ENCODE measurements around the gene ZNF318. TPM values are rescaled to one million over a fixed set of nuclear protein-coding genes. Genes with fewer than 3 reads are reported as not detected.

Gene ZNF318
- total RNA-seq, 1 donor from 2014 or later: 4.4 TPM

Other genes with a start within 250 kb of the ZNF318 start
- 71.2 TPM for gene SRF, start 198.4 kb downstream of the ZNF318 start, total RNA-seq
- 36.1 TPM for gene CUL9, start 187.5 kb downstream of the ZNF318 start, total RNA-seq
- 39.1 TPM for gene DNPH1, start 140.2 kb downstream of the ZNF318 start, total RNA-seq
- gene TTBK1, start 126.2 kb downstream of the ZNF318 start, total RNA-seq: not detected
- gene SLC22A7, start 71.4 kb downstream of the ZNF318 start, total RNA-seq: 1.8 TPM
- not detected for gene CRIP3, start 60.8 kb downstream of the ZNF318 start, total RNA-seq
- gene ABCC10, start 57.9 kb upstream of the ZNF318 start, total RNA-seq: 4.6 TPM
- not detected for gene DLK2, start 85.9 kb upstream of the ZNF318 start, total RNA-seq
- 71.6 TPM for gene TJAP1, start 107.9 kb upstream of the ZNF318 start, total RNA-seq
- gene LRRC73, start 140.7 kb upstream of the ZNF318 start, total RNA-seq: not detected
- gene YIPF3, start 147.3 kb upstream of the ZNF318 start, total RNA-seq: 71.4 TPM
- 51.5 TPM for gene POLR1C, start 147.4 kb upstream of the ZNF318 start, total RNA-seq
- gene XPO5, start 206.4 kb upstream of the ZNF318 start, total RNA-seq: 21.4 TPM
- 4.3 TPM for gene POLH, start 206.5 kb upstream of the ZNF318 start, total RNA-seq